Endothelial cell of umbilical vein (primary cell): ENCODE data around the gene SRGN. TPM values are rescaled to one million over a fixed set of nuclear protein-coding genes. Genes with fewer than 3 reads are reported as not detected.

ENCODE experiments used
- BruUV-seq: library from RNA; stranded (reverse); fragments of 400-500 nt; replicated peaks from 2 replicates; lab custom pipeline; 2021; lab: Mats Ljungman, UMichigan
- CTCF ChIA-PET: fragments of 300-600, 350-600 bp; sonication (Branson Sonifier 250); formaldehyde crosslinking; loops from one replicate; lab custom pipeline; 2021; ENCODE audit warnings: antibody characterized with exemption, inconsistent platforms; lab: Charles Lee
- POLR2A ChIA-PET: fragments of 300-600, 350-600 bp; sonication (Branson Sonifier 250); formaldehyde crosslinking; loops from one replicate; lab custom pipeline; 2021; ENCODE audit warnings: antibody characterized with exemption, inconsistent platforms; lab: Charles Lee
- DNase-seq: peaks from one replicate; pipeline ENCODE4 v3.0.0-alpha.2; 2011; ENCODE audit warnings: low read depth, low spot score
- FAIRE-seq: peaks from 2 replicates; lab custom pipeline; 2011; peaks lifted over from hg19 to GRCh38; lab: Jason Lieb, UNC
- H2AFZ ChIP-seq: 2 replicates; pipeline ENCODE4 v1.6.0; 2012; ENCODE audit warnings: low read depth, low read length, control low read depth, inconsistent platforms
- H3K27ac ChIP-seq: 2 replicates; pipeline ENCODE4 v1.5.1; 2011; ENCODE audit warnings: low read depth, mild to moderate bottlenecking, control low read depth, low read length, moderate library complexity; ENCODE audit not compliant: insufficient read depth
- H3K27me3 ChIP-seq, 2 experiments: 2 replicates each; pipeline versions ENCODE4 v1.6.0 to v1.6.1; 2011; ENCODE audit warnings: low read length in 2 of 2, mixed read lengths in 1 of 2; ENCODE audit not compliant: control insufficient read depth in 2 of 2, insufficient read depth in 2 of 2
- H3K36me3 ChIP-seq, 2 experiments: 2 replicates in 1 of 2; 3 replicates in 1 of 2; pipeline ENCODE4 v1.5.1; 2011; ENCODE audit warnings: low read length in 2 of 2, mild to moderate bottlenecking in 1 of 2, moderate library complexity in 1 of 2; ENCODE audit not compliant: control insufficient read depth in 2 of 2, insufficient read depth in 2 of 2; ENCODE audit errors: extremely low read depth in 1 of 2
- H3K4me1 ChIP-seq: 3 replicates; pipeline ENCODE4 v1.5.1; 2011; ENCODE audit warnings: mild to moderate bottlenecking, low read length; ENCODE audit not compliant: control insufficient read depth, insufficient read depth; ENCODE audit errors: extremely low read depth
- H3K4me2 ChIP-seq: 2 replicates; pipeline ENCODE4 v1.6.1; 2011; ENCODE audit warnings: low read length, control low read depth, mixed read lengths; ENCODE audit not compliant: insufficient read depth
- H3K4me3 ChIP-seq, 3 experiments: fragments of 200-600 bp in 1 of 3; sonication (generic), shearing (Covaris generic) in 1 of 3; replicated peaks in 1 of 3; 2 replicates each; pipeline ENCODE4 v1.5.1; 2011 to 2016; ENCODE audit warnings: control low read depth in 3 of 3, low read length in 3 of 3, mild to moderate bottlenecking in 2 of 3, inconsistent platforms in 1 of 3, low read depth in 1 of 3, moderate library complexity in 1 of 3; ENCODE audit not compliant: insufficient read depth in 1 of 3
- H3K79me2 ChIP-seq: 2 replicates; pipeline ENCODE4 v1.6.0; 2012; ENCODE audit warnings: low read length, inconsistent platforms; ENCODE audit not compliant: control insufficient read depth, insufficient read depth
- H3K9ac ChIP-seq: replicated peaks from 2 replicates; pipeline ENCODE3; 2011; ENCODE audit warnings: low read length, control low read depth; ENCODE audit not compliant: insufficient read depth; ENCODE audit errors: extremely low read depth
- H3K9me1 ChIP-seq: replicated peaks from 3 replicates; pipeline ENCODE4 v1.6.0; 2011; ENCODE audit warnings: mild to moderate bottlenecking, low read length; ENCODE audit not compliant: control insufficient read depth, insufficient read depth; ENCODE audit errors: extremely low read depth
- H3K9me3 ChIP-seq: replicated peaks from 2 replicates; pipeline ENCODE4 v1.5.1; 2012; ENCODE audit warnings: low read length, inconsistent platforms; ENCODE audit not compliant: control insufficient read depth, insufficient read depth
- H4K20me1 ChIP-seq: replicated peaks from 2 replicates; pipeline ENCODE3; 2011; ENCODE audit warnings: mild to moderate bottlenecking, low read length; ENCODE audit not compliant: control insufficient read depth, insufficient read depth; ENCODE audit errors: extremely low read depth
- EZH2 ChIP-seq: IDR thresholded peaks from 2 replicates; pipeline ENCODE4 v1.6.1; 2012; ENCODE audit warnings: borderline replicate concordance, low read depth, mild to moderate bottlenecking, moderate library complexity, low read length, inconsistent platforms; ENCODE audit not compliant: severe bottlenecking
- FOS ChIP-seq: IDR thresholded peaks from 2 replicates; pipeline ENCODE4 v1.6.1; 2011; ENCODE audit warnings: mild to moderate bottlenecking, low read length, moderate library complexity, borderline replicate concordance; ENCODE audit not compliant: insufficient read depth
- GATA2 ChIP-seq: IDR thresholded peaks from 2 replicates; pipeline ENCODE4 v1.7.0; 2011; ENCODE audit warnings: low read depth, mild to moderate bottlenecking, moderate library complexity, mixed read lengths, low read length; ENCODE audit not compliant: insufficient read length, insufficient read depth
- JUN ChIP-seq: IDR thresholded peaks from 2 replicates; pipeline ENCODE4 v1.6.1; 2011; ENCODE audit warnings: borderline replicate concordance, low read depth; ENCODE audit not compliant: insufficient read length, insufficient read depth
- POLR2A ChIP-seq: IDR thresholded peaks from 2 replicates; pipeline ENCODE4 v1.6.1; 2012; ENCODE audit warnings: low read depth, mild to moderate bottlenecking, control low read depth, low read length
- POLR2AphosphoS5 ChIP-seq: IDR thresholded peaks from 2 replicates; pipeline ENCODE4 v1.6.1; 2012; ENCODE audit warnings: low read depth, mild to moderate bottlenecking, control low read depth, low read length, moderate library complexity; ENCODE audit not compliant: insufficient read depth
- dilution Hi-C: fragments of 300-500 bp; cut with MboI; formaldehyde crosslinking; loops from one replicate; pipeline ENCODE4 v1.15.0; 2019; ENCODE audit warnings: low sequenced_read_pairs; ENCODE audit not compliant: extremely low pct_ligation_motif_present
- intact Hi-C: fragments of 100-400 bp; cut with micrococcal nuclease; formaldehyde crosslinking; loops from one replicate; pipeline ENCODE4 v1.10.0; 2022
- polyA plus RNA-seq, 4 experiments: library from polyadenylated mRNA; depleted of rRNA in 3 of 4; stranded (reverse) in 3 of 4; unstranded in 1 of 4; fragments of >200 nt; gene quantifications; 2 replicates each; pipeline versions ENCODE4 v1.2.1 to v1.2.3, GENCODE V29; 2011 to 2012; ENCODE audit warnings: missing spikeins in 1 of 4
- total RNA-seq: library from RNA; stranded (reverse); gene quantifications from 2 replicates; pipeline ENCODE4 v1.2.3, GENCODE V29; 2021
- TF ChIP-seq, protein P1 (sequence below): IDR thresholded peaks from 2 replicates; pipeline ENCODE4 v1.6.1; 2011; ENCODE audit not compliant: insufficient read depth, insufficient read length
- TF ChIP-seq, protein P2 (sequence below), 2 donors: IDR thresholded peaks; 1 replicate in 1 of 2; 2 replicates in 1 of 2; pipeline ENCODE4 v1.5.1; 2011; ENCODE audit warnings: low read length in 2 of 2, mild to moderate bottlenecking in 2 of 2, moderate library complexity in 2 of 2, control low read depth in 1 of 2, inconsistent platforms in 1 of 2, low read depth in 1 of 2; ENCODE audit not compliant: insufficient read depth in 1 of 2; ENCODE audit errors: extremely low read depth in 1 of 2

Gene SRGN
- total and polyA plus RNA-seq, 2 donors (not counting 3 experiments of a cell fraction or from before 2014, with no cell fraction given), result 384 to 450 TPM

DNA sequence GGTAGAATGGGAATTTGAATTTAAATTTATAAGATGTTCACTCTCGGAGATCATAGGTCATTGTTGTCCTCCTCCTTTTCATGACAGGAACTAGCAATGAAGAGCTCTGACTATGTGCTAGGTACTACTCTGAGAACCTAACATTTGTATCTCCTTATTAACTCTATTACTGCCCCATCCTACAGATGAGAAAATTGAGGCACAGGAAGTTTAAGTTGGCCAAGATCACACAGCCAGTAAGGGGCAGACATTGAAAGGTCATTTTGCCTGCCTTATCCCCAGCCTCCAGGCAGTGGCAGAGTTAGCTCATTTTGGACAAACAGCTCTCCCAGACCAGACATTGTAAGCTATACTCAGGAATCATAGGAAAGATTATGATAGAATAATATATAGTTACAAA, 6.0 kb downstream of the SRGN start:
- FAIRE-seq, result no peak

More for the DNA sequence above, 6.0 kb downstream of the SRGN start:
- H2AFZ ChIP-seq, result no peak overlapping the region
- H4K20me1 ChIP-seq, result no peaks in the 10 kb centered on the region
- H3K4me1 ChIP-seq, result peaks cover 33% of the 10 kb centered on the region
- no peak overlapping the region for H3K4me3 ChIP-seq
- no peak overlapping the region for H3K27ac ChIP-seq
- ChIA-PET CTCF (interaction anchor here (0.7 to 11.1 kb wide), 14 partner anchors 18 to 319 kb away, joined by 3 to 298 read pairs (median 4); partner anchors contain the start of gene VPS26A), POLR2A (interaction anchor here (0.6 kb wide), 1 partner anchor 22 kb away, joined by 4 read pairs; no protein-coding TSS in a partner anchor)
- no peak for DNase-seq
- H3K36me3 ChIP-seq, result peaks cover 0 to 2% of the 10 kb centered on the region in 2 experiments
- peaks cover 95% of the 10 kb centered on the region for H3K79me2 ChIP-seq
- dilution Hi-C loops (no loop called here), intact Hi-C loops (loop anchor here (1.0 kb wide), 3 partner anchors 30 to 106 kb away; partner anchors contain the start of genes KIFBP and VPS26A)
- no peaks in the 10 kb centered on the region for H3K9me1 ChIP-seq
- H3K9me3 ChIP-seq, result no peaks in the 10 kb centered on the region
- H3K4me2 ChIP-seq, result no peak overlapping the region
- no peak for TF ChIP-seq POLR2A
- TF ChIP-seq, protein P1, sequence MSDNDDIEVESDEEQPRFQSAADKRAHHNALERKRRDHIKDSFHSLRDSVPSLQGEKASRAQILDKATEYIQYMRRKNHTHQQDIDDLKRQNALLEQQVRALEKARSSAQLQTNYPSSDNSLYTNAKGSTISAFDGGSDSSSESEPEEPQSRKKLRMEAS, result no peak
- TF ChIP-seq POLR2AphosphoS5, result no peak
- no peak for TF ChIP-seq EZH2
- no peak for TF ChIP-seq GATA2
- TF ChIP-seq FOS, result no peak
- TF ChIP-seq, protein P2, sequence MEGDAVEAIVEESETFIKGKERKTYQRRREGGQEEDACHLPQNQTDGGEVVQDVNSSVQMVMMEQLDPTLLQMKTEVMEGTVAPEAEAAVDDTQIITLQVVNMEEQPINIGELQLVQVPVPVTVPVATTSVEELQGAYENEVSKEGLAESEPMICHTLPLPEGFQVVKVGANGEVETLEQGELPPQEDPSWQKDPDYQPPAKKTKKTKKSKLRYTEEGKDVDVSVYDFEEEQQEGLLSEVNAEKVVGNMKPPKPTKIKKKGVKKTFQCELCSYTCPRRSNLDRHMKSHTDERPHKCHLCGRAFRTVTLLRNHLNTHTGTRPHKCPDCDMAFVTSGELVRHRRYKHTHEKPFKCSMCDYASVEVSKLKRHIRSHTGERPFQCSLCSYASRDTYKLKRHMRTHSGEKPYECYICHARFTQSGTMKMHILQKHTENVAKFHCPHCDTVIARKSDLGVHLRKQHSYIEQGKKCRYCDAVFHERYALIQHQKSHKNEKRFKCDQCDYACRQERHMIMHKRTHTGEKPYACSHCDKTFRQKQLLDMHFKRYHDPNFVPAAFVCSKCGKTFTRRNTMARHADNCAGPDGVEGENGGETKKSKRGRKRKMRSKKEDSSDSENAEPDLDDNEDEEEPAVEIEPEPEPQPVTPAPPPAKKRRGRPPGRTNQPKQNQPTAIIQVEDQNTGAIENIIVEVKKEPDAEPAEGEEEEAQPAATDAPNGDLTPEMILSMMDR (IDR thresholded peaks at IDR 0.05; ENCODE audit: extremely low read depth in 1 of 2, insufficient read depth in 1 of 2, low read depth in 1 of 2, low read length in 2 of 2), result no peak
- no peak for TF ChIP-seq JUN
- no TSS peak for BruUV-seq
- H3K27me3 ChIP-seq, result no peaks in the 10 kb centered on the region
- no peak overlapping the region for H3K9ac ChIP-seq
